Panc1 (cell line): ENCODE results near the gene MBD1. TPM values are rescaled to one million over a fixed set of nuclear protein-coding genes. Genes with fewer than 3 reads are reported as not detected.

Experiments used
- ATAC-seq: fragments of 200-7000 bp; cut with Tn5 transposase; 2 replicates; pipeline ENCODE4 v1.9.1; 2020; ENCODE audit warnings: mild to moderate bottlenecking, moderate library complexity
- BruUV-seq: library from RNA; stranded (reverse); fragments of 400-500 nt; replicated peaks from 2 replicates; lab custom pipeline; 2021; lab: Mats Ljungman, UMichigan
- CTCF ChIA-PET: fragments of 300-600 bp; sonication (Branson Sonifier 250); formaldehyde crosslinking; loops from one replicate; lab custom pipeline; 2022; ENCODE audit warnings: antibody characterized with exemption; lab: Charles Lee
- POLR2A ChIA-PET: fragments of 300-600 bp; sonication (Branson Sonifier 250); formaldehyde crosslinking; loops from one replicate; lab custom pipeline; 2022; ENCODE audit warnings: antibody characterized with exemption; lab: Charles Lee
- DNase-seq: peaks from one replicate; pipeline ENCODE4 v3.0.0-alpha.2; 2010; ENCODE audit warnings: low read depth, low spot score
- H3K27ac ChIP-seq: 2 replicates; pipeline ENCODE4 v1.5.1; 2011; ENCODE audit warnings: mild to moderate bottlenecking, low read length, inconsistent platforms
- H3K27me3 ChIP-seq: fragments of 200-500 bp; sonication (Bioruptor generic); 2 replicates; pipeline ENCODE4 v1.6.0; 2014; ENCODE audit warnings: low read length, inconsistent platforms; ENCODE audit not compliant: control insufficient read depth, insufficient read depth
- H3K36me3 ChIP-seq: fragments of 200-500 bp; sonication (Bioruptor generic); 2 replicates; pipeline ENCODE4 v1.5.1; 2014; ENCODE audit warnings: inconsistent platforms, mild to moderate bottlenecking, low read length, moderate library complexity; ENCODE audit not compliant: control insufficient read depth, insufficient read depth
- H3K4me1 ChIP-seq: 2 replicates; pipeline ENCODE4 v1.5.1; 2011; ENCODE audit warnings: inconsistent platforms, mild to moderate bottlenecking, low read length, moderate library complexity; ENCODE audit not compliant: control insufficient read depth, insufficient read depth
- H3K4me3 ChIP-seq, 2 experiments: 2 replicates each; pipeline ENCODE4 v1.5.1; 2011 to 2012; ENCODE audit warnings: low read depth in 2 of 2, low read length in 2 of 2, mild to moderate bottlenecking in 2 of 2, inconsistent platforms in 1 of 2, moderate library complexity in 1 of 2
- H3K9me3 ChIP-seq: fragments of 200-500 bp; sonication (Bioruptor generic); 2 replicates; pipeline ENCODE4 v1.5.1; 2014; ENCODE audit warnings: low read depth, mild to moderate bottlenecking, inconsistent platforms, low read length, moderate library complexity; ENCODE audit not compliant: control insufficient read depth, insufficient read depth
- CTCF ChIP-seq: fragments of 450-650 bp; IDR thresholded peaks from 2 replicates; pipeline ENCODE4 v1.5.1; 2017; ENCODE audit warnings: mild to moderate bottlenecking
- POLR2AphosphoS5 ChIP-seq: IDR thresholded peaks from 2 replicates; pipeline ENCODE4 v1.6.1; 2012; ENCODE audit warnings: mild to moderate bottlenecking, low read depth, low read length, moderate library complexity
- REST ChIP-seq, 2 experiments: IDR thresholded peaks; 2 replicates each; pipeline ENCODE4 v1.6.1; 2011 to 2012; ENCODE audit warnings: low read depth in 2 of 2, control low read depth in 1 of 2, low read length in 1 of 2, mild to moderate bottlenecking in 1 of 2, moderate library complexity in 1 of 2; ENCODE audit not compliant: insufficient read depth in 1 of 2
- SIN3A ChIP-seq: IDR thresholded peaks from 2 replicates; pipeline ENCODE4 v1.6.1; 2012; ENCODE audit warnings: low read depth, mild to moderate bottlenecking, low read length, moderate library complexity, borderline replicate concordance; ENCODE audit not compliant: insufficient read depth
- TCF7L2 ChIP-seq: IDR thresholded peaks from 2 replicates; pipeline ENCODE4 v1.6.1; 2011; ENCODE audit warnings: mild to moderate bottlenecking, low read depth, low read length, inconsistent platforms
- in situ Hi-C: cut with HindIII; loops from 2 replicates; pipeline ENCODE4 v1.10.0; 2016; ENCODE audit warnings: low sequenced_read_pairs, low pct_unique_long_range_greater_than_20kb
- intact Hi-C: fragments of 100-400 bp; cut with micrococcal nuclease; formaldehyde crosslinking; loops from one replicate; pipeline ENCODE4 v1.10.0; 2022; ENCODE audit not compliant: unreplicated experiment
- total RNA-seq: library from RNA; stranded (reverse); gene quantifications from one replicate; pipeline ENCODE4 v1.2.1, GENCODE V29; 2021; ENCODE audit not compliant: unreplicated experiment

Gene MBD1
- total RNA-seq, 1 experiment from 2014 or later: 47.3 TPM

GRCh38 chr18:50275503-50276036 is 5.8 kb downstream of the MBD1 start:
- no peak for TF ChIP-seq POLR2AphosphoS5
- no peak for TF ChIP-seq CTCF
- no peak for TF ChIP-seq SIN3A
- TF ChIP-seq REST (IDR thresholded peaks at IDR 0.05; ENCODE audit: insufficient read depth in 1 of 2, low read depth in 2 of 2, low read length in 1 of 2): no peak
- no peak for TF ChIP-seq TCF7L2
- no TSS peak for BruUV-seq
- H3K4me3 ChIP-seq: no peak overlapping the region
- CTCF ChIA-PET: no interaction called here
- DNase-seq: no peak
- no peak for ATAC-seq
- H3K27ac ChIP-seq: no peak overlapping the region
- intact Hi-C loops: no loop called here
- H3K9me3 ChIP-seq: no peaks in the 10 kb centered on the region
- POLR2A ChIA-PET: no interaction called here
- no peaks in the 10 kb centered on the region for H3K27me3 ChIP-seq
- peaks cover 2% of the 10 kb centered on the region for H3K36me3 ChIP-seq
- H3K4me1 ChIP-seq: peaks cover 5% of the 10 kb centered on the region
- in situ Hi-C loops: no loop called here

- in situ Hi-C loops: no loop called here
- H3K27me3 ChIP-seq: no peaks in the 10 kb centered on the region
- no peaks in the 10 kb centered on the region for H3K9me3 ChIP-seq
- POLR2A ChIA-PET: no interaction called here
- BruUV-seq: no TSS peak
- DNase-seq (no peak), ATAC-seq (no peak)
- intact Hi-C loops: no loop called here
- H3K4me1 ChIP-seq: no peaks in the 10 kb centered on the region; the same call in 1 of the 2 replicates
- H3K27ac ChIP-seq: no peak overlapping the region
- peaks cover 2% of the 10 kb centered on the region for H3K36me3 ChIP-seq
- TF ChIP-seq TCF7L2 (no peak), REST (IDR thresholded peaks at IDR 0.05; ENCODE audit: insufficient read depth in 1 of 2, low read depth in 2 of 2, low read length in 1 of 2) (no peak)
- CTCF ChIA-PET: no interaction called here
- H3K4me3 ChIP-seq: no peak overlapping the region
Observed at GRCh38 chr18:50274941-50275340, 6.4 kb downstream of the MBD1 start.
